NCI-H2171 (cell line): ENCODE measurements around the gene OR2V1.
"Not testable (repeated sequence)": the region's sequence is repeated elsewhere in the genome, so short reads cannot be mapped to it uniquely, and the experiment has no call there.

Source experiments
- DNase-seq: peaks from one replicate; lab custom pipeline; 2025; lab: John Stamatoyannopoulos, UW

Gene OR2V1

GRCh38 chr5:181160152-181160754 lies 29.3 kb upstream of the OR2V1 start:
- peak; percentile 1 for DNase-seq

- DNase-seq: peak; percentile 24
Measured at GRCh38 chr5:181159286-181160151, 28.6 kb upstream of the OR2V1 start.

GRCh38 chr5:181158869-181159268 lies 27.9 kb upstream of the OR2V1 start:
- no peak for DNase-seq

GRCh38 chr5:181156758-181157157 lies 25.8 kb upstream of the OR2V1 start:
- no peak for DNase-seq

GRCh38 chr5:181153814-181154213 lies 22.8 kb upstream of the OR2V1 start:
- DNase-seq: no peak

GRCh38 chr5:181152406-181152805 lies 21.4 kb upstream of the OR2V1 start:
- no peak for DNase-seq

- no peak for DNase-seq
Measured at GRCh38 chr5:181151146-181151545, 20.2 kb upstream of the OR2V1 start.

GRCh38 chr5:181149806-181150733 lies 19.1 kb upstream of the OR2V1 start:
- DNase-seq: no peak

- no peak for DNase-seq
Measured at GRCh38 chr5:181149355-181149754, 18.4 kb upstream of the OR2V1 start.

GRCh38 chr5:181146927-181147636 lies 16.1 kb upstream of the OR2V1 start, which contains the start of gene OR2V2:
OR2V2 (plus strand) TSS chr5:181147586; CDS start chr5:181154943, 7,357 bp downstream.
- not testable (repeated sequence) for DNase-seq

GRCh38 chr5:181145133-181145532 lies 14.2 kb upstream of the OR2V1 start:
- no peak for DNase-seq

GRCh38 chr5:181142054-181142453 lies 11.1 kb upstream of the OR2V1 start:
- no peak for DNase-seq

- no peak for DNase-seq
Measured at GRCh38 chr5:181140766-181141165, 9.8 kb upstream of the OR2V1 start.

GRCh38 chr5:181138258-181138657 lies 7.3 kb upstream of the OR2V1 start:
- no peak for DNase-seq

GRCh38 chr5:181136361-181136955 lies 5.5 kb upstream of the OR2V1 start:
- no peak for DNase-seq

GRCh38 chr5:181134259-181134658 lies 3.3 kb upstream of the OR2V1 start:
- DNase-seq: no peak

GRCh38 chr5:181133610-181134231 lies 2.8 kb upstream of the OR2V1 start:
- no peak for DNase-seq

GRCh38 chr5:181133083-181133482 lies 2.1 kb upstream of the OR2V1 start:
- DNase-seq: no peak

GRCh38 chr5:181131514-181131913 lies 545 bp upstream of the OR2V1 start:
- DNase-seq: no peak

GRCh38 chr5:181130081-181130480 lies 888 bp downstream of the OR2V1 start:
- DNase-seq: not testable (repeated sequence)

- no peak for DNase-seq
Measured at GRCh38 chr5:181129601-181130000, 1.4 kb downstream of the OR2V1 start.
